K562 (cell line): ENCODE results near the gene GTF2H4. TPM values are rescaled to one million over a fixed set of nuclear protein-coding genes. Genes with fewer than 3 reads are reported as not detected.

Experiments
- BACH1 ChIP-seq: fragments of 200-800 bp; sonication (Bioruptor generic); IDR thresholded peaks from 2 replicates; pipeline ENCODE4 v1.6.1; 2016; ENCODE audit warnings: missing genetic modification characterization, missing compliant biosample characterization
- FOSL1 ChIP-seq: fragments of 200-800 bp; sonication (Bioruptor generic); conservative IDR thresholded peaks from 2 replicates; pipeline ENCODE4 v1.6.1; 2016; ENCODE audit warnings: missing genetic modification characterization, missing compliant biosample characterization
- MTA1 ChIP-seq: fragments of 450-650 bp; IDR thresholded peaks from 2 replicates; pipeline ENCODE4 v1.6.1; 2017; ENCODE audit warnings: borderline replicate concordance
- PYGO2 ChIP-seq: fragments of 450-650 bp; IDR thresholded peaks from 2 replicates; pipeline ENCODE4 v1.6.1; 2016; ENCODE audit warnings: mild to moderate bottlenecking, missing genetic modification characterization, moderate library complexity, missing compliant biosample characterization
- RERE ChIP-seq: sonication (generic); formaldehyde crosslinking; IDR thresholded peaks from 2 replicates; pipeline ENCODE4 v1.8.0; 2023; ENCODE audit warnings: missing genetic modification reagents, mild to moderate bottlenecking, borderline replicate concordance
- SAFB ChIP-seq: fragments of 200-400 bp; formaldehyde crosslinking; IDR thresholded peaks from 2 replicates; pipeline ENCODE4 v1.6.1; 2017; ENCODE audit warnings: low read depth, low read length, borderline replicate concordance
- SPI1 ChIP-seq: IDR thresholded peaks from 2 replicates; pipeline ENCODE4 v1.6.1; 2011; ENCODE audit warnings: low read depth, low read length, control low read depth, borderline replicate concordance
- TAF9B ChIP-seq: fragments of 450-650 bp; IDR thresholded peaks from 2 replicates; pipeline ENCODE4 v1.6.1; 2018; ENCODE audit warnings: mild to moderate bottlenecking; ENCODE audit not compliant: partially characterized antibody
- TEAD1 ChIP-seq, 2 experiments: fragments of 450-650 bp in 1 of 2; sonication (generic) in 1 of 2; formaldehyde crosslinking; IDR thresholded peaks; 2 replicates each; pipeline versions ENCODE4 v1.4.0 to v1.8.0; 2020 to 2022; ENCODE audit warnings: mild to moderate bottlenecking in 2 of 2, missing genetic modification reagents in 1 of 2
- TFAM ChIP-seq: fragments of 250-450 bp; sonication (Bioruptor Pico); conservative IDR thresholded peaks from 2 replicates; pipeline ENCODE4 v1.5.0; 2021; ENCODE audit warnings: mild to moderate bottlenecking, moderate library complexity
- ZNF143 ChIP-seq: sonication (generic); formaldehyde crosslinking; IDR thresholded peaks from 2 replicates; pipeline ENCODE4 v1.9.0; 2022; ENCODE audit warnings: mild to moderate bottlenecking, missing genetic modification reagents
- ZNF165 ChIP-seq: fragments of 250-450 bp; sonication (Bioruptor Pico); IDR thresholded peaks from 2 replicates; pipeline ENCODE4 v1.4.0; 2020; ENCODE audit warnings: borderline replicate concordance
- ZNF699 ChIP-seq: fragments of 250-450 bp; sonication (Bioruptor Pico); IDR thresholded peaks from 2 replicates; pipeline ENCODE4 v1.8.0; 2021; ENCODE audit warnings: mild to moderate bottlenecking, moderate library complexity; ENCODE audit not compliant: insufficient replicate concordance
- polyA plus RNA-seq, 8 experiments: library from polyadenylated mRNA; depleted of rRNA in 4 of 8; stranded (reverse) in 5 of 8; unstranded in 3 of 8; fragments of >200 nt; fragmentation: Nextera tagmentation in 2 of 8; fragmentation: Illumina TruSeq in 1 of 8; extraction: Ambion mirVana in 2 of 8; extraction: Trizol in 1 of 8; gene quantifications; 2 replicates each; pipeline versions ENCODE4 v1.2.1 to v1.2.3, GENCODE V29; 2011 to 2014; ENCODE audit warnings: inconsistent platforms in 1 of 8, missing spikeins in 1 of 8
- total RNA-seq, 7 experiments: library from RNA; depleted of rRNA in 6 of 7; stranded (reverse); fragments of >200 nt in 6 of 7; fragmentation: Illumina TruSeq in 2 of 7; extraction: Trizol in 2 of 7; gene quantifications; 2 replicates each; pipeline versions ENCODE4 v1.2.1 to v1.2.3, GENCODE V29; 2011 to 2021; ENCODE audit warnings: low replicate concordance in 1 of 7
- TF ChIP-seq, protein P1 (sequence below): sonication (generic); formaldehyde crosslinking; IDR thresholded peaks from 2 replicates; pipeline ENCODE4 v1.8.0; 2022; ENCODE audit warnings: mild to moderate bottlenecking, missing genetic modification reagents

The GTF2H4 gene
- total and polyA plus RNA-seq, 9 of the 15 experiments (the other 6 are each of a cell fraction or from before 2014, with no cell fraction given) = 3.6 to 86.1 (median 39.6) TPM

DNA sequence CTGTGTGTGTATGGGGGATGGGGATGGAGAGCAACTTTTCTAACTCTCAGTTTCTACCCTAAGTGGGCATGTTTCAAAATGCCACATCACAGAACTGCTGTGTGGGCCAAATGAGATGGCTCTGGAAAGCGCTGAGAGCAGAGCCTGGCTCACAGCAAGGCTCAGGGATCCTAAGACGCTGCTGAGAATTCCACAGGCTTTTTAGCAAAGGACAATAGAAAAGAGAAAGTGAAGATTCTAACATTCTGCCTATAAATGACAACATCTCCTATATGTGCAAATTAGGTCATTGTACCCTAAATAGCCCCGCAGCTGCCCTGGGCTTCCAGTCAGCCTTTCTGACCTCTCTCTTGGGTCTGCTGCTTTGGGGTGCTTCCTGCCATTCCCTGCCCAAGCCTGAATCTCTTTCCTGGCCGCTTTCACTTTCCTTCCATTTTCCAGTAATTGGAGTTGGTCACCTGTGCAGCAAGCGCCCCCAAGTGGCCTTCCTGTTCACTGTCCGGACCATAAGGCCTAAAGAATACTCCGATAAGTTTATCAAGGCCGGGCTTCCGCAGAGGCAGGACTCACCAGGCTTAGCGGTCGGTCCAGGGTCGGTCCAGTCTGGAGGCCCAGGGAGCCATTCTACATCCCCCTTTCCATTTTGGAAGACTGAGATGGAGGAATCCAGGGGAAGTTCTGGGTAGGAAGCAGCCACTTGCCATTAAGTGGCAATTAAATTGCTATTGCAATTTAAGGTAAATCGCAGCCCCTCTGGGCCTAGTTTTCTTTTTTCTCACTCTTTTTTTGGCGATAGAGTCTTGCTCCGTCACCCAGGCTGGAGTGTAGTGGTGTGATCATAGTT lies 30.4 kb upstream of the GTF2H4 start (continued):
- TF ChIP-seq, protein P1, sequence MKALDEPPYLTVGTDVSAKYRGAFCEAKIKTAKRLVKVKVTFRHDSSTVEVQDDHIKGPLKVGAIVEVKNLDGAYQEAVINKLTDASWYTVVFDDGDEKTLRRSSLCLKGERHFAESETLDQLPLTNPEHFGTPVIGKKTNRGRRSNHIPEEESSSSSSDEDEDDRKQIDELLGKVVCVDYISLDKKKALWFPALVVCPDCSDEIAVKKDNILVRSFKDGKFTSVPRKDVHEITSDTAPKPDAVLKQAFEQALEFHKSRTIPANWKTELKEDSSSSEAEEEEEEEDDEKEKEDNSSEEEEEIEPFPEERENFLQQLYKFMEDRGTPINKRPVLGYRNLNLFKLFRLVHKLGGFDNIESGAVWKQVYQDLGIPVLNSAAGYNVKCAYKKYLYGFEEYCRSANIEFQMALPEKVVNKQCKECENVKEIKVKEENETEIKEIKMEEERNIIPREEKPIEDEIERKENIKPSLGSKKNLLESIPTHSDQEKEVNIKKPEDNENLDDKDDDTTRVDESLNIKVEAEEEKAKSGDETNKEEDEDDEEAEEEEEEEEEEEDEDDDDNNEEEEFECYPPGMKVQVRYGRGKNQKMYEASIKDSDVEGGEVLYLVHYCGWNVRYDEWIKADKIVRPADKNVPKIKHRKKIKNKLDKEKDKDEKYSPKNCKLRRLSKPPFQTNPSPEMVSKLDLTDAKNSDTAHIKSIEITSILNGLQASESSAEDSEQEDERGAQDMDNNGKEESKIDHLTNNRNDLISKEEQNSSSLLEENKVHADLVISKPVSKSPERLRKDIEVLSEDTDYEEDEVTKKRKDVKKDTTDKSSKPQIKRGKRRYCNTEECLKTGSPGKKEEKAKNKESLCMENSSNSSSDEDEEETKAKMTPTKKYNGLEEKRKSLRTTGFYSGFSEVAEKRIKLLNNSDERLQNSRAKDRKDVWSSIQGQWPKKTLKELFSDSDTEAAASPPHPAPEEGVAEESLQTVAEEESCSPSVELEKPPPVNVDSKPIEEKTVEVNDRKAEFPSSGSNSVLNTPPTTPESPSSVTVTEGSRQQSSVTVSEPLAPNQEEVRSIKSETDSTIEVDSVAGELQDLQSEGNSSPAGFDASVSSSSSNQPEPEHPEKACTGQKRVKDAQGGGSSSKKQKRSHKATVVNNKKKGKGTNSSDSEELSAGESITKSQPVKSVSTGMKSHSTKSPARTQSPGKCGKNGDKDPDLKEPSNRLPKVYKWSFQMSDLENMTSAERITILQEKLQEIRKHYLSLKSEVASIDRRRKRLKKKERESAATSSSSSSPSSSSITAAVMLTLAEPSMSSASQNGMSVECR (CRISPR knock-in tag) = no peak
- TF ChIP-seq SAFB (no peak), RERE (CRISPR knock-in tag) (no peak), BACH1 (tag) (peak; percentile 78; the same call in 1 of the 2 replicates), SPI1 (peak; percentile 35; the same call in 1 of the 2 replicates), FOSL1 (tag) (peak; percentile 14; the same call in 1 of the 2 replicates), TEAD1 (CRISPR knock-in tag; IDR thresholded peaks at IDR 0.05) (peak in 1 of 2 experiments; percentile 65; a peak in 2 of 4 replicates), TFAM (no peak), MTA1 (peak; percentile 61; the same call in 1 of the 2 replicates), ZNF699 (CRISPR knock-in tag) (no peak), ZNF143 (CRISPR knock-in tag) (no peak), ZNF165 (no peak), PYGO2 (no peak), TAF9B (no peak)
